Activated CD4-positive, alpha-beta memory T cell treated with anti-CD3 and anti-CD28 coated beads, Interleukin-2, amount 10 ng/mL, durations not matched to agents 7 days and 5 days (primary cell): ENCODE data around the gene LZTS3. TPM values are rescaled to one million over a fixed set of nuclear protein-coding genes. Genes with fewer than 3 reads are reported as not detected.
"Not testable (repeated sequence)": the region's sequence is repeated elsewhere in the genome, so short reads cannot be mapped to it uniquely, and the experiment has no call there.

Source experiments
- CTCF ChIA-PET: fragments of 350-600 bp; sonication (Branson Sonifier 250); formaldehyde crosslinking; loops from one replicate; lab custom pipeline; 2021; ENCODE audit warnings: antibody characterized with exemption, inconsistent platforms; lab: Charles Lee
- POLR2A ChIA-PET: fragments of 350-600 bp; sonication (Branson Sonifier 250); formaldehyde crosslinking; loops from one replicate; lab custom pipeline; 2021; ENCODE audit warnings: antibody characterized with exemption; lab: Charles Lee
- DNase-seq: peaks from one replicate; pipeline ENCODE4 v3.0.0-alpha.2; 2020
- H3K27ac Mint-ChIP-seq: one replicate; pipeline ENCODE4 v1.8.0; 2021; ENCODE audit warnings: mild to moderate bottlenecking, mixed read lengths
- H3K27me3 Mint-ChIP-seq: one replicate; pipeline ENCODE4 v1.8.0; 2021; ENCODE audit warnings: mixed read lengths
- H3K36me3 Mint-ChIP-seq: one replicate; pipeline ENCODE4 v1.8.0; 2021; ENCODE audit warnings: low read depth, mixed read lengths
- H3K4me1 Mint-ChIP-seq: one replicate; pipeline ENCODE4 v1.8.0; 2021; ENCODE audit warnings: mixed read lengths
- H3K4me3 Mint-ChIP-seq: one replicate; pipeline ENCODE4 v1.8.0; 2021; ENCODE audit warnings: mild to moderate bottlenecking, mixed read lengths
- H3K9me3 Mint-ChIP-seq: one replicate; pipeline ENCODE4 v1.8.0; 2021; ENCODE audit warnings: mixed read lengths
- total RNA-seq, 2 experiments: library from RNA; stranded (reverse); gene quantifications; one replicate each; pipeline ENCODE4 v1.2.3, GENCODE V29; 2021

The LZTS3 gene
- total RNA-seq, 2 experiments from 2014 or later, result 0.90 to 1.0 TPM

DNA sequence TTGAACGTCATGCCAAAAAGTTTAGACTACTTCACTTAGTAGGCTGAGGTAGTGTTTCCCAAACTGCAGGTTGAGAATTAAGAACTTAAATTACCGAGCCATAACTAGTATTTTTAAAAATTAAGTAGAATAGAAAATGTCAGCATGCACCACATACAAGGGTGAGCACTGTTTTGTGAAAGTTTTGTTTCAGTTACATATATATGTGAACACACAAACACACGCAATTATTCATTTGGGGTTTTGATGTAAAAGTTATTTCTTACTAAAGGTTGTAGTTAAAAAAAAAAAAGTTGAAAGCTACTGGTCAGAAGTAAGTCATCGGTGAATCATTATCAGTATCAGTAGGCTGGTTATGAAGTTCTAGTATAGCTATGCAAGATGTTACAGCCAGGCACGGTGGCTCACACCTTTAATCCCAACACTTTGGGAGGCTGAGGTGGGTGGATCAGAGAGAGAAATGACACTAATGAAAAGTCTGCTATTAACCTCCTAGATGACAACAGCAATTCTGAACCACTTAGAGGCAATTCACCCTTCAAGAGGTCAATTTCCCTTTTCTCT lies 37.8 kb downstream of the LZTS3 start:
- no peak for DNase-seq
- no peak overlapping the region for H3K27ac Mint-ChIP-seq
- POLR2A ChIA-PET, result interaction anchor here (1.2 kb wide), 1 partner anchor 9 kb away, joined by 3 read pairs; no protein-coding TSS in a partner anchor
- H3K9me3 Mint-ChIP-seq, result no peaks in the 10 kb centered on the region
- peaks cover 3% of the 10 kb centered on the region for H3K4me1 Mint-ChIP-seq
- CTCF ChIA-PET, result no interaction called here
- H3K4me3 Mint-ChIP-seq, result no peak overlapping the region
- no peaks in the 10 kb centered on the region for H3K27me3 Mint-ChIP-seq
- H3K36me3 Mint-ChIP-seq, result peaks cover 12% of the 10 kb centered on the region

DNA sequence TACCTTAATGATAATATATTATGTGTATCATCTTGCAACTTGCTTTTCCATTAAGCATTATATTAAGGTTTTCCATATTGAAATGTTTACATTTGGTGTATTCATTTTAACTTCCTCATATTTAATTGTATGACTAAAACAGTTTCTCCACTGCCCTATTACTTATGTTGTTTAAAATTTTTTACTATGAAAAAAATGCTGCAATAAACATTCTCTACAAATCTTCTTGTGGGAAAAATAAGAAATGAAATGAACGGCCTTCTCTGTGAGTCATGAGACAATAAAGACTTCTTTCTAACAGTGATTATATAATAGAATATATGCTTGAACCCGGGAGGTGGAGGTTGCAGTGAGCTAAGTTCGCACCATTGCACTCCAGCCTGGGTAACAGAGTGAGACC lies 39.2 kb downstream of the LZTS3 start:
- ChIA-PET CTCF (no interaction called here), POLR2A (no interaction called here)
- H3K9me3 Mint-ChIP-seq, result no peaks in the 10 kb centered on the region
- H3K4me1 Mint-ChIP-seq, result no peaks in the 10 kb centered on the region
- no peak for DNase-seq
- no peaks in the 10 kb centered on the region for H3K27me3 Mint-ChIP-seq
- peaks cover 7% of the 10 kb centered on the region for H3K36me3 Mint-ChIP-seq
- H3K27ac Mint-ChIP-seq, result no peak overlapping the region
- H3K4me3 Mint-ChIP-seq, result no peak overlapping the region

DNA sequence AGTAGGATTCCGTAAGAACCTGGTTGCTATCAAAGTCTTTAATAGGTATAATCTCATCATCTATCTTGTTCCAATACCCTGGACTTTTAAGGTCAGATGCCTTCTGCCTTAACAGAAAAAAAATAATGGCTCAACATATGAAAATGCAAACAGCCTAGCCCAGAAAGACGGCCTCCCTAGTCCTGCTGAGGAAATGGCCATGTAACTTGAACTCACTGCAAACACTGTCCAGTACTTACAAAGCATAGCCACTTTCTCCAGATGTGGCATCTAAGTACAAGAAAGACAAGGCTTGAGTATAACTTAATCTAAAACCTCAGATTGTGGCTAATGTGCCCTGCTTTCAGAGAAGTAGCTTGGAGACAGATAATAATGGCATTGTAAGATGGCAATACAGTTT lies 40.2 kb downstream of the LZTS3 start:
- no peak for DNase-seq
- H3K4me3 Mint-ChIP-seq, result no peak overlapping the region
- ChIA-PET CTCF (no interaction called here), POLR2A (interaction anchor here (0.6 to 0.9 kb wide), 2 partner anchors 25 to 46 kb away, joined by 3 to 4 read pairs; no protein-coding TSS in a partner anchor)
- no peaks in the 10 kb centered on the region for H3K9me3 Mint-ChIP-seq
- H3K27me3 Mint-ChIP-seq, result no peaks in the 10 kb centered on the region
- H3K36me3 Mint-ChIP-seq, result peaks cover under 1% of the 10 kb centered on the region
- no peak overlapping the region for H3K27ac Mint-ChIP-seq
- H3K4me1 Mint-ChIP-seq, result no peaks in the 10 kb centered on the region

DNA sequence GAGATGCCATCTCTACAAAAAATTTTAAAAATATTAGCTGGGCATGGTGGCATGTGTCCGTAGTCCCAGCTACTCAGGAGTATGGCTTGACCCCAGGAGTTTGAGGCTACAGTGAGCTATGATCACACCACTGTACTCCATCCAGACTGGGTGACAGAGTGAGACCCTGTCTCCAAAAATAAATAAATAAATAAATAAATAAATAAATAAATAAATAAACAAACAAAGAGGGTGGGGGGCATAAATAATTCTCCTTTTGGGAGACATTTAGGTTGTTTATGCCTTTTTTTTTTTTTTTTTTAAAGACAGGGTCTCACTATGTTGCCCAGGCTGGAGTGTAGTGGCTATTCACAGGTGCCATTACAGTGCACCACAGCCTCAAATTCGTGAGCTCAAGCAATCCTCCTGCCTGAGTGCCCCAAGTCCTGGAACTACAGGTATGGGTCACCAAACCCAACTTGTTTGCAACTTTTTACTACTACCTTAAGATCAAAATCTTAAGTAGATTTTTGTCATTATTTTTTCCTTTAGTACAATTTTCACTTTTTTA lies 43.2 kb downstream of the LZTS3 start:
- POLR2A ChIA-PET, result no interaction called here
- peaks cover 13% of the 10 kb centered on the region for H3K36me3 Mint-ChIP-seq
- CTCF ChIA-PET, result interaction anchor here (0.7 to 1.6 kb wide), 2 partner anchors 15 to 401 kb away, joined by 3 to 8 read pairs; no protein-coding TSS in a partner anchor
- H3K27ac Mint-ChIP-seq, result no peak overlapping the region
- H3K27me3 Mint-ChIP-seq, result no peaks in the 10 kb centered on the region
- DNase-seq, result no peak
- H3K9me3 Mint-ChIP-seq, result no peaks in the 10 kb centered on the region
- H3K4me3 Mint-ChIP-seq, result no peak overlapping the region
- no peaks in the 10 kb centered on the region for H3K4me1 Mint-ChIP-seq

DNA sequence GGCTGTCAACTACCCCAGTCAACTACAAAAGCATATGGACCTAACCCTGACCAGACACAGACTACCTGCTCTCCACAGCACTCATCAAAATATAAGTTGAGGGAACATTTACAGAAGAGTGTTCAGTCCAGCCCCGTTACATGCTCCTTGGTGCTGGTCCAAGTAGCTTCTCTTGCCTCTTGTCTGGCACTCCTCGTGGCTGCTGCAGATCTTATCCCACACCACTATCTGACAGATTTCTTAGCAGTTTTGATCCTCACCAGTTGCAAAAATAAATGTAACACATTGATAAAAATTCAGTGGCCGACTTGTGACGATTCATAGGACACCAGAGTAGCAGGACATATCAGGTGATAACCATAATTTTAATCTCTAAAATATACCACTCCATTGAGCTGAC lies 44.3 kb downstream of the LZTS3 start:
- Mint-ChIP-seq H3K27ac (no peak overlapping the region), H3K9me3 (peaks cover 4% of the 10 kb centered on the region), H3K4me1 (peaks cover 2% of the 10 kb centered on the region), H3K36me3 (peaks cover 17% of the 10 kb centered on the region), H3K4me3 (no peak overlapping the region), H3K27me3 (no peaks in the 10 kb centered on the region)
- ChIA-PET POLR2A (no interaction called here), CTCF (interaction anchor here (0.6 to 1.4 kb wide), 2 partner anchors 13 to 190 kb away, joined by 5 to 7 read pairs; no protein-coding TSS in a partner anchor)
- DNase-seq, result no peak

DNA sequence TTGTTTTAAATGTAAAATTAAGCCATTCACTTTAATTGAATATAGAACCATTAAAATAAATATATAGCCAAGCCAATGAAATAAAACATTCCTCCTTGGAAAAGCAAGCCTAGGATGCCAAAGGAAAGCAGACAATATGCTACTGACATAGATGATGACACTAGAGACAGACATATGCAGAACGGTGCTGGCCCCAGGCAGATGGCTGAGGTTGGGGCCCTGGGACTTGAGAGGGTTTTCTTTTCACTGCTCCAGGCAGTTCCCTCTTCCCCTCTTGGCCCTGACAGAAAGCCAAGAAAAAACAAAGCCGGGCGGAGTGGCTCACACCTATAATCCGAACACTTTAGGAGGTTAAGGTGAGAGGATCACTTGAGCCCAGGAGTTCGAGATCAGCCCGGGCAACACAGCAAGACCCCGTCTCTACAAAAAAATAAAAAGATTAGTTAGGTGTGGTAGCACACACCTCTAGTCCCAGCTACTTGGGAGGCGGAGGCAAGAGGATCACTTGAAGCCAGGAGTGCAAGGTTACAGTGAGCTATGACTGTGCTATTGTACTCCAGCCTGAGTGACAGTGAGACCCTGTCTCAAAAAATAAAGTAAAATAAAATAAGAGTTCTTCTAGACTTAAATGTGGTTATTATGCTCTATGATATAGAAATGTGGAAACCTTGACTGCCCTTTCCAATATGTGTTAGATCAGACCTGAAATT lies 44.9 kb downstream of the LZTS3 start:
- ChIA-PET CTCF (interaction anchor here (1.4 kb wide), 1 partner anchor 12 kb away, joined by 5 read pairs; no protein-coding TSS in a partner anchor), POLR2A (interaction anchor here (0.7 kb wide), 1 partner anchor 29 kb away, joined by 3 read pairs; no protein-coding TSS in a partner anchor)
- peaks cover 5% of the 10 kb centered on the region for H3K9me3 Mint-ChIP-seq
- peaks cover 20% of the 10 kb centered on the region for H3K36me3 Mint-ChIP-seq
- DNase-seq, result no peak
- no peak overlapping the region for H3K4me3 Mint-ChIP-seq
- no peak overlapping the region for H3K27ac Mint-ChIP-seq
- peaks cover 7% of the 10 kb centered on the region for H3K4me1 Mint-ChIP-seq
- no peaks in the 10 kb centered on the region for H3K27me3 Mint-ChIP-seq

DNA sequence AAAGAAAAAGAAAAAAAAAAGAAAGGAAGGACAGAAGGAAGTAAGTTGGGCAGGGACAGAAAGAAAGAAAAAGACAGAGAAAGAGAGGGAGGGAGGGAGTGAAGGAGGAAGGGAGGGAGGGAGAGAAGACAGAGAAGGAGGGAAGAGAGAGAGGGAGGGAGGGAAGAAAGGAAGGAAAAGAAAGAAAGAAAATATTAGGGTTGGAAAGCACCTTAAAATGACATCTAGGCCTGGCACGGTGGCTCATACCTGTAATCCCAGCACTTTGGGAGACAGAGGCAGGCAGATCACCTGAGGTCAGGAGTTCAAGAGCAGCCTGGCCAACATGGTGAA lies 46.9 kb downstream of the LZTS3 start:
- Mint-ChIP-seq H3K27ac (no peak overlapping the region), H3K4me1 (peaks cover 26% of the 10 kb centered on the region), H3K36me3 (peaks cover 38% of the 10 kb centered on the region), H3K9me3 (peaks cover 6% of the 10 kb centered on the region), H3K4me3 (no peak overlapping the region), H3K27me3 (no peaks in the 10 kb centered on the region)
- ChIA-PET CTCF (interaction anchor here (0.6 kb wide), 1 partner anchor 9 kb away, joined by 3 read pairs; no protein-coding TSS in a partner anchor), POLR2A (no interaction called here)
- no peak for DNase-seq

DNA sequence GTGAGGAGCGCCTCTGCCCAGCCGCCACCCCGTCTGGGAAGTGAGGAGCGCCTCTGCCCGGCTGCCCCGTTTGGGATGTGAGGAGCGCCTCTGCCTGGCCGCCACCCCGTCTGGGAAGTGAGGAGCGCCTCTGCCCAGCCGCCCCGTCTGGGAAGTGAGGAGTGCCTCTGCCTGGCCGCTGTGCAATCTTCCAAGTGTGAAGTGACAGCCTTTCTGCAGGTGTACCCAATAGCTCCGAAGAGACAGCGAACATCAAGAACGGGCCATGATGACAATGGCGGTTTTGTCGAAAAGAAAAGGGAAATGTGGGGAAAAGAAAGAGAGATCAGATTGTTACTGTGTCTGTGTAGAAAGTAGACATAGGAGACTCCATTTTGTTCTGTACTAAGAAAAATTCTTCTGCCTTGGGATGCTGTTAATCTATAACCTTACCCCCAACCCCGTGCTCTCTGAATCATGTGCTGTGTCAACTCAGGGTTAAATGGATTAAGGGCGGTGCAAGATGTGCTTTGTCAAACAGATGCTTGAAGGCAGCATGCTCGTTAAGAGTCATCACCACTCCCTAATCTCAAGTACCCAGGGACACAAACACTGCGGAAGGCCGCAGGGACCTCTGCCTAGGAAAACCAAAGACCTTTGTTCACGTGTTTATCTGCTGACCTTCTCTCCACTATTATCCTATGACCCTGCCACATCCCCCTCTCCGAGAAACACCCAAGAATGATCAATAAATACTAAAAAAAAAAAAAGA lies 47.4 kb downstream of the LZTS3 start:
- H3K4me3 Mint-ChIP-seq, POLR2A ChIA-PET, H3K27me3 Mint-ChIP-seq, DNase-seq, H3K9me3 Mint-ChIP-seq, CTCF ChIA-PET, H3K27ac Mint-ChIP-seq: not testable (repeated sequence)
- peaks cover 44% of the 10 kb centered on the region for H3K36me3 Mint-ChIP-seq
- peaks cover 31% of the 10 kb centered on the region for H3K4me1 Mint-ChIP-seq

DNA sequence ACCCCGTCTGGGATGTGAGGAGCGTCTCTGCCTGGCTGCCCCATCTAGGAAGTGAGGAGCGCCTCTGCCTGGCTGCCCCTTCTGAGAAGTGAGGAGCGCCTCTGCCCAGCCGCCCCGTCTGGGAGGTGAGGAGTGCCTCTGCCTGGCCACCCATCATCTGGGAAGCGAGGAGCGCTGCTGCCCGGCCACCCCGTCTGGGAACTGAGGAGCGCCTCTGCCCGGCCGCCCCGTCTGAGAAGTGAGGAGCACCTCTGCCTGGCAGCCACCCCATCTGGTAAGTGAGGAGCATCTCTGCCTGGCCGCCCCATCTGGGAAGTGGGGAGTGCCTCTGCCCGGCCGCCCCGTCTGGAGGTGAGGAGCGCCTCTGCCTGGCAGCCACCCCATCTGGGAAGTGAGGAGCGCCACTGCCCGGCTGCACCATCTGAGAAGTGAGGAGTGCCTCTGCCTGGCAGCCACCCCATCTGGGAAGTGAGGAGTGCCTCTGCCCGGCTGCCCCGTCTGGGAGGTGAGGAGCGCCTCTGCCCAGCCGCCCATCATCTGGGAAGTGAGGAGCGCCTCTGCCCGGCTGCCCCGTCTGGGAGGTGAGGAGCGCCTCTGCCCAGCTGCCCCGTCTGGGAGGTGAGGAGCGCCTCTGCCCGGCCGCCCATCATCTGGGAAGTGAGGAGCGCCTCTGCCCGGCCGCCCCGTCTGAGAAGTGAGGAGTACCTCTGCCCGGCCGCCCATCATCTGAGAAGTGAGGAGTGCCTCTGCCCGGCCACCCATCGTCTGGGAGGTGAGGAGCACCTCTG lies 48.4 kb downstream of the LZTS3 start:
- POLR2A ChIA-PET, CTCF ChIA-PET, H3K4me3 Mint-ChIP-seq, DNase-seq, H3K27me3 Mint-ChIP-seq, H3K9me3 Mint-ChIP-seq, H3K27ac Mint-ChIP-seq: not testable (repeated sequence)
- H3K36me3 Mint-ChIP-seq, result peaks cover 49% of the 10 kb centered on the region
- H3K4me1 Mint-ChIP-seq, result peaks cover 36% of the 10 kb centered on the region

DNA sequence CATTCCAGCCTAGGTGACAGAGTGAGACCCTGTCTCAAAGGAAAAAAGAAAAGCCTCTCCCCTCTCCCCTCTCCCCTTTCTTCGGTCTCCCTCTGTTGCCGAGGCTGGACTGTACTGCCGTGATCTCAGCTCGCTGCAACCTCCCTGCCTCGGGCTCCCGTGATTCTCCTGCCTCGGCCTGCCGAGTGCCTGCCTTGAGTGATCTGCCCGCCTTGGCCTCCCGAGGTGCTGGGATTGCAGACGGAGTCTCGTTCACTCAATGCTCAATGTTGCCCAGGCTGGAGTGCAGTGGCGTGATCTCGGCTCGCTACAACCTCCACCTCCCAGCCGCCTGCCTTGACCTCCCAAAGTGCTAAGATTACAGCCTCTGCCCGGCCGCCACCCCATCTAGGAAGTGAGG lies 49.2 kb downstream of the LZTS3 start:
- DNase-seq, H3K27me3 Mint-ChIP-seq, H3K9me3 Mint-ChIP-seq, H3K4me3 Mint-ChIP-seq, CTCF ChIA-PET: not testable (repeated sequence)
- Mint-ChIP-seq H3K36me3 (peaks cover 52% of the 10 kb centered on the region), H3K27ac (peak overlapping the region; percentile 71), H3K4me1 (peaks cover 36% of the 10 kb centered on the region)
- POLR2A ChIA-PET, result interaction anchor here (2.4 kb wide), 1 partner anchor 33 kb away, joined by 5 read pairs; no protein-coding TSS in a partner anchor

DNA sequence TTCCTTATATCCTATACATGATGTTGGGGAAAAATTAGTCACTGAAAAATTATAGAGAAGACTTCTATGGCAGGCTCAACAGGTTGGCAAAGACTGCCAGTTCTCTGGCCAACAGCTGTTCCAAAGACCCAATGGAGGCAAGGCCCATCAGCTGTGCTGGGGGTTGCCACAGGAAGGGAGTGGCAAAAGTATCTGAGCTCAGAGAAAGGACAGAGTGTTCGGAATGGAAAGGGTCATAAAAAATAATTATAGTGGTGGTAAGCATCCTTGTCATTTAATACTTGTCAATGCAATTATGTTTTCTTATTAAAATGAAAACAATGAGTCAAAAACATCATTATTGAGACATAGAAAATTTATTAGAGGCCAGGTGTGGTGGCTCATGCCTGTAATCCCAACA lies 49.8 kb downstream of the LZTS3 start:
- H3K27me3 Mint-ChIP-seq, result no peaks in the 10 kb centered on the region
- peaks cover 6% of the 10 kb centered on the region for H3K9me3 Mint-ChIP-seq
- peak overlapping the region; percentile 71 for H3K27ac Mint-ChIP-seq
- DNase-seq, result no peak
- ChIA-PET POLR2A (interaction anchor here (0.9 to 2.4 kb wide), 2 partner anchors 22 to 34 kb away, joined by 4 to 5 read pairs; no protein-coding TSS in a partner anchor), CTCF (no interaction called here)
- peaks cover 36% of the 10 kb centered on the region for H3K4me1 Mint-ChIP-seq
- no peak overlapping the region for H3K4me3 Mint-ChIP-seq
- peaks cover 52% of the 10 kb centered on the region for H3K36me3 Mint-ChIP-seq

DNA sequence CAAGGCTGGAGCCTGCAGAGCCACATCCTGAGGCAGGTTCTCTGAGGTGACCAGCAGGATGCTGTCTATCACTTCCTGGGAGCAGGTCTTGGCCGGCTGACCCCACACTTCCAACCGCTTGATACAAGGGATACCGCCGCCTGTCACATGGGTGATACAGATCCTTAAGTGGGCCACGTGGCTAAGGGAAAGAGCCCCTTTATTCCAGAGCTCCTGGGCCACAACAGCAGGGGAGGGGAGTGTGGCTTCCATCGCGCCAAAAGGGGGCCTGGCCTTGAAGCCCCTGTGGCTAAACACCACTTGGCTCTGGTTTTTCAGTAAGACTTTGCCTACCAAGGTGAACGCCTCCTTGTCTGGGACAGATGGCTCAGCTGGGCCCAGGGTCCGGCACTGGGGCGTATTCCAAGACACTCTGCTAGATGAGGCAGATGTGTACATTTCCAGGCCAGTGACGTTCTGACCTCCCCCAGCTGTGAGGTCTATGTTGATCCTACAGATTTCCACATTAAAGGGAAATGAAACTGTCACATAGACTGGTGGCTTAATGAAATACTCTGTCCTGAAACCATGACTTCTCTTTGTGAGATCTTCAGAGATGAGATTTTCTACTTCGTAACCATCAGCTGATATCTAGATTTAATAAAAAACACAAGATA lies 51.3 kb downstream of the LZTS3 start:
- ChIA-PET CTCF (no interaction called here), POLR2A (interaction anchor here (1.0 to 2.4 kb wide), 4 partner anchors 35 to 82 kb away, joined by 3 to 5 read pairs (median 4); partner anchors contain the start of genes FASTKD5 and UBOX5)
- DNase-seq, result no peak
- Mint-ChIP-seq H3K27me3 (no peaks in the 10 kb centered on the region), H3K27ac (peak overlapping the region; percentile 88), H3K36me3 (peaks cover 48% of the 10 kb centered on the region), H3K4me1 (peaks cover 38% of the 10 kb centered on the region), H3K9me3 (peaks cover 6% of the 10 kb centered on the region), H3K4me3 (no peak overlapping the region)
